Astrocyte (in vitro differentiated cells and primary cell): Measurements from ENCODE around the gene SSTR4.

ENCODE experiments used
- CTCF ChIP-seq: IDR thresholded peaks from 2 replicates; pipeline ENCODE4 v1.5.1; 2011; ENCODE audit warnings: low read depth, mild to moderate bottlenecking, inconsistent platforms, low read length, moderate library complexity; ENCODE audit not compliant: insufficient read depth
- EZH2 ChIP-seq: IDR thresholded peaks from 2 replicates; pipeline ENCODE4 v1.6.1; 2012; ENCODE audit warnings: mild to moderate bottlenecking, low read length, inconsistent platforms; ENCODE audit not compliant: insufficient read depth

GRCh38 chr20:23019403-23019802 lies 15.7 kb upstream of the SSTR4 start:
- TF ChIP-seq CTCF, result no peak
- TF ChIP-seq EZH2, result no peak
